Endothelial cell of umbilical vein (primary cell): ENCODE results near the gene AMFR. TPM values are rescaled to one million over a fixed set of nuclear protein-coding genes. Genes with fewer than 3 reads are reported as not detected.

Experiments used
- BruUV-seq: library from RNA; stranded (reverse); fragments of 400-500 nt; replicated peaks from 2 replicates; lab custom pipeline; 2021; lab: Mats Ljungman, UMichigan
- CTCF ChIA-PET: fragments of 300-600, 350-600 bp; sonication (Branson Sonifier 250); formaldehyde crosslinking; loops from one replicate; lab custom pipeline; 2021; ENCODE audit warnings: antibody characterized with exemption, inconsistent platforms; lab: Charles Lee
- POLR2A ChIA-PET: fragments of 300-600, 350-600 bp; sonication (Branson Sonifier 250); formaldehyde crosslinking; loops from one replicate; lab custom pipeline; 2021; ENCODE audit warnings: antibody characterized with exemption, inconsistent platforms; lab: Charles Lee
- DNase-seq: peaks from one replicate; pipeline ENCODE4 v3.0.0-alpha.2; 2011; ENCODE audit warnings: low read depth, low spot score
- FAIRE-seq: peaks from 2 replicates; lab custom pipeline; 2011; peaks lifted over from hg19 to GRCh38; lab: Jason Lieb, UNC
- H2AFZ ChIP-seq: 2 replicates; pipeline ENCODE4 v1.6.0; 2012; ENCODE audit warnings: low read depth, low read length, control low read depth, inconsistent platforms
- H3K27ac ChIP-seq: 2 replicates; pipeline ENCODE4 v1.5.1; 2011; ENCODE audit warnings: low read depth, mild to moderate bottlenecking, control low read depth, low read length, moderate library complexity; ENCODE audit not compliant: insufficient read depth
- H3K27me3 ChIP-seq, 2 experiments: 2 replicates each; pipeline versions ENCODE4 v1.6.0 to v1.6.1; 2011; ENCODE audit warnings: low read length in 2 of 2, mixed read lengths in 1 of 2; ENCODE audit not compliant: control insufficient read depth in 2 of 2, insufficient read depth in 2 of 2
- H3K36me3 ChIP-seq, 2 experiments: 2 replicates in 1 of 2; 3 replicates in 1 of 2; pipeline ENCODE4 v1.5.1; 2011; ENCODE audit warnings: low read length in 2 of 2, mild to moderate bottlenecking in 1 of 2, moderate library complexity in 1 of 2; ENCODE audit not compliant: control insufficient read depth in 2 of 2, insufficient read depth in 2 of 2; ENCODE audit errors: extremely low read depth in 1 of 2
- H3K4me1 ChIP-seq: 3 replicates; pipeline ENCODE4 v1.5.1; 2011; ENCODE audit warnings: mild to moderate bottlenecking, low read length; ENCODE audit not compliant: control insufficient read depth, insufficient read depth; ENCODE audit errors: extremely low read depth
- H3K4me2 ChIP-seq: 2 replicates; pipeline ENCODE4 v1.6.1; 2011; ENCODE audit warnings: low read length, control low read depth, mixed read lengths; ENCODE audit not compliant: insufficient read depth
- H3K4me3 ChIP-seq, 3 experiments: fragments of 200-600 bp in 1 of 3; sonication (generic), shearing (Covaris generic) in 1 of 3; replicated peaks in 1 of 3; 2 replicates each; pipeline ENCODE4 v1.5.1; 2011 to 2016; ENCODE audit warnings: control low read depth in 3 of 3, low read length in 3 of 3, mild to moderate bottlenecking in 2 of 3, inconsistent platforms in 1 of 3, low read depth in 1 of 3, moderate library complexity in 1 of 3; ENCODE audit not compliant: insufficient read depth in 1 of 3
- H3K79me2 ChIP-seq: 2 replicates; pipeline ENCODE4 v1.6.0; 2012; ENCODE audit warnings: low read length, inconsistent platforms; ENCODE audit not compliant: control insufficient read depth, insufficient read depth
- H3K9ac ChIP-seq: replicated peaks from 2 replicates; pipeline ENCODE3; 2011; ENCODE audit warnings: low read length, control low read depth; ENCODE audit not compliant: insufficient read depth; ENCODE audit errors: extremely low read depth
- H3K9me1 ChIP-seq: replicated peaks from 3 replicates; pipeline ENCODE4 v1.6.0; 2011; ENCODE audit warnings: mild to moderate bottlenecking, low read length; ENCODE audit not compliant: control insufficient read depth, insufficient read depth; ENCODE audit errors: extremely low read depth
- H3K9me3 ChIP-seq: replicated peaks from 2 replicates; pipeline ENCODE4 v1.5.1; 2012; ENCODE audit warnings: low read length, inconsistent platforms; ENCODE audit not compliant: control insufficient read depth, insufficient read depth
- H4K20me1 ChIP-seq: replicated peaks from 2 replicates; pipeline ENCODE3; 2011; ENCODE audit warnings: mild to moderate bottlenecking, low read length; ENCODE audit not compliant: control insufficient read depth, insufficient read depth; ENCODE audit errors: extremely low read depth
- CTCF ChIP-seq, 2 donors: IDR thresholded peaks; 1 replicate in 1 of 2; 2 replicates in 1 of 2; pipeline ENCODE4 v1.5.1; 2011; ENCODE audit warnings: low read length in 2 of 2, mild to moderate bottlenecking in 2 of 2, moderate library complexity in 2 of 2, control low read depth in 1 of 2, inconsistent platforms in 1 of 2, low read depth in 1 of 2; ENCODE audit not compliant: insufficient read depth in 1 of 2; ENCODE audit errors: extremely low read depth in 1 of 2
- EZH2 ChIP-seq: IDR thresholded peaks from 2 replicates; pipeline ENCODE4 v1.6.1; 2012; ENCODE audit warnings: borderline replicate concordance, low read depth, mild to moderate bottlenecking, moderate library complexity, low read length, inconsistent platforms; ENCODE audit not compliant: severe bottlenecking
- FOS ChIP-seq: IDR thresholded peaks from 2 replicates; pipeline ENCODE4 v1.6.1; 2011; ENCODE audit warnings: mild to moderate bottlenecking, low read length, moderate library complexity, borderline replicate concordance; ENCODE audit not compliant: insufficient read depth
- GATA2 ChIP-seq: IDR thresholded peaks from 2 replicates; pipeline ENCODE4 v1.7.0; 2011; ENCODE audit warnings: low read depth, mild to moderate bottlenecking, moderate library complexity, mixed read lengths, low read length; ENCODE audit not compliant: insufficient read length, insufficient read depth
- JUN ChIP-seq: IDR thresholded peaks from 2 replicates; pipeline ENCODE4 v1.6.1; 2011; ENCODE audit warnings: borderline replicate concordance, low read depth; ENCODE audit not compliant: insufficient read length, insufficient read depth
- MAX ChIP-seq: IDR thresholded peaks from 2 replicates; pipeline ENCODE4 v1.6.1; 2011; ENCODE audit not compliant: insufficient read depth, insufficient read length
- MYC ChIP-seq: IDR thresholded peaks from one replicate; pipeline ENCODE4 v1.6.1; 2011; ENCODE audit warnings: mild to moderate bottlenecking, low read depth, low read length
- POLR2A ChIP-seq: IDR thresholded peaks from 2 replicates; pipeline ENCODE4 v1.6.1; 2012; ENCODE audit warnings: low read depth, mild to moderate bottlenecking, control low read depth, low read length
- POLR2AphosphoS5 ChIP-seq: IDR thresholded peaks from 2 replicates; pipeline ENCODE4 v1.6.1; 2012; ENCODE audit warnings: low read depth, mild to moderate bottlenecking, control low read depth, low read length, moderate library complexity; ENCODE audit not compliant: insufficient read depth
- dilution Hi-C: fragments of 300-500 bp; cut with MboI; formaldehyde crosslinking; loops from one replicate; pipeline ENCODE4 v1.15.0; 2019; ENCODE audit warnings: low sequenced_read_pairs; ENCODE audit not compliant: extremely low pct_ligation_motif_present
- intact Hi-C: fragments of 100-400 bp; cut with micrococcal nuclease; formaldehyde crosslinking; loops from one replicate; pipeline ENCODE4 v1.10.0; 2022
- polyA plus RNA-seq, 4 experiments: library from polyadenylated mRNA; depleted of rRNA in 3 of 4; stranded (reverse) in 3 of 4; unstranded in 1 of 4; fragments of >200 nt; gene quantifications; 2 replicates each; pipeline versions ENCODE4 v1.2.1 to v1.2.3, GENCODE V29; 2011 to 2012; ENCODE audit warnings: missing spikeins in 1 of 4
- total RNA-seq: library from RNA; stranded (reverse); gene quantifications from 2 replicates; pipeline ENCODE4 v1.2.3, GENCODE V29; 2021

Gene AMFR
- total and polyA plus RNA-seq, 2 donors (not counting 3 experiments of a cell fraction or from before 2014, with no cell fraction given): 66.5 to 71.7 TPM

DNA sequence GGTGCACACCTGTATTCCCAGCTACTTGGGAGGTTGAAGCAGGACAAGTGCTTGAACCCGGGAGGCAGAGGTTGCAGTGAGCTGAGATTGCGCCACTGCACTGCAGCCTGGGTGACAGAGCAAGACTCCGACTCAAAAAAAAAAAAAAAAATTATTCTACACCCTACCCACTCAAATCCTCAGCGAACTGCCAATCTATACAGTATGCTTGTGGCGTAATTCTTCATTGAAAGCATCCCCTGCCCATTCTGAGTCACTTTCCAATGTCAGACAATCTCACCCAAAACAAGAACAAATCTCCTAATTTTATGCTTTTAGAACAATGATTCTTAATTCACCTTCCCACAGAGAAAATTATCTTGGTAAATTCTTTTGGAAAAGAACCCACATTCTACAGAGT, 12.0 kb downstream of the AMFR start:
- POLR2A ChIA-PET: no interaction called here
- Histone ChIP-seq H3K4me1 (no peaks in the 10 kb centered on the region), H3K9me3 (no peaks in the 10 kb centered on the region), H3K27ac (no peak overlapping the region), H3K27me3 (no peaks in the 10 kb centered on the region), H3K9me1 (no peaks in the 10 kb centered on the region), H2AFZ (no peak overlapping the region), H3K4me2 (no peak overlapping the region), H4K20me1 (no peaks in the 10 kb centered on the region), H3K36me3 (peaks cover 8% of the 10 kb centered on the region in 2 experiments), H3K9ac (no peak overlapping the region), H3K79me2 (peaks cover 29% of the 10 kb centered on the region), H3K4me3 (no peak overlapping the region)
- no peak for DNase-seq
- dilution Hi-C loops: no loop called here
- FAIRE-seq: no peak
- no TSS peak for BruUV-seq
- CTCF ChIA-PET: no interaction called here
- intact Hi-C loops: no loop called here
- no peak for TF ChIP-seq EZH2
- no peak for TF ChIP-seq CTCF (IDR thresholded peaks at IDR 0.05; ENCODE audit: extremely low read depth in 1 of 2, insufficient read depth in 1 of 2, low read depth in 1 of 2, low read length in 2 of 2)
- no peak for TF ChIP-seq MAX
- no peak for TF ChIP-seq JUN
- TF ChIP-seq POLR2AphosphoS5: no peak
- no peak for TF ChIP-seq POLR2A
- no peak for TF ChIP-seq MYC
- TF ChIP-seq FOS: no peak
- TF ChIP-seq GATA2: no peak
